Measurements from ENCODE around the gene PHACTR3.

The PHACTR3 gene

DNA sequence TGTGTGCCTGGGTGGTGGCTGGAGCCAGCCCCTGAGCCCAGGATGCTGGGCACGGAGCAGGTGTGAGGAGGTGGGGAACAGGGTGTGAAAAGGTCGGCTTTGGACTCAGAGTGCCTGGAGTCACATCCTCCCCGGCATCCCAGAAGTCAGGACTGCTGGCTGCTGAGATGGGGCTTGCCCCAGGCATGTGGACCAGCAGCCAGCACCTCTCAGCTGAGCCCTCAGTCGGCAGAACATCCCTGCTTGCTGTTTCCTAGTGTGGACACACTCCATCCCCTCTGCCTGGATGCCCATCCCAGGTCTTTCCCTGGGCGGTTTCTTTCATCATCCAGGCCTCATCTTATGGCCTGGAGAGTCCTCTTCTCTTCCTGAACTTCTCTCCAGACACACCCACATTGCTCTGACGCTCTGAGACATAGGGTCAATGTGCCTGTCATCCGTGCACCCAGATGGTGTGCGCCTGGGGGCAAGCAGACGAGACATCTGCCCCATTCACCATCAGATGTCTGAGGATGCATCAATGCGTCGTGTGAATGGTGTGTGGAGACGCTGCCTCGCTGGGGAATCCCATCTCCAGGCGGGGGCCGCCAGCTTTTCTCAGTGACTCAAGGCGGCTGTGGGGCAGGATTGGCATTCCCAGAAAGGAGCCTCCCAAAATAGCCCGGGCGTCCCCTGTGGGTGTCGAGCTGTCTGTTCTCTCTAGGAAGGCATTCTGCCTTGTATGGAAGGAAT, 224.9 kb downstream of the PHACTR3 start:
- Histone ChIP-seq H2AFZ (no peak overlapping the region), H3K9me3 (ENCODE audit: control insufficient read depth, low read length) (no peaks in the 10 kb centered on the region), H3K4me2 (ENCODE audit: low read length) (no peak overlapping the region), H3K4me3 (ENCODE audit: low read depth, low read length) (no peak overlapping the region), H3K79me2 (no peaks in the 10 kb centered on the region), H3K36me3 (ENCODE audit: control insufficient read depth, insufficient read depth, low read length) (no peaks in the 10 kb centered on the region), H3K27ac (no peak overlapping the region), H3K27me3 (ENCODE audit: control insufficient read depth, insufficient read depth, low read length) (no peaks in the 10 kb centered on the region), H3K4me1 (no peaks in the 10 kb centered on the region), H3K9ac (no peak overlapping the region)
- TF ChIP-seq, protein P1, sequence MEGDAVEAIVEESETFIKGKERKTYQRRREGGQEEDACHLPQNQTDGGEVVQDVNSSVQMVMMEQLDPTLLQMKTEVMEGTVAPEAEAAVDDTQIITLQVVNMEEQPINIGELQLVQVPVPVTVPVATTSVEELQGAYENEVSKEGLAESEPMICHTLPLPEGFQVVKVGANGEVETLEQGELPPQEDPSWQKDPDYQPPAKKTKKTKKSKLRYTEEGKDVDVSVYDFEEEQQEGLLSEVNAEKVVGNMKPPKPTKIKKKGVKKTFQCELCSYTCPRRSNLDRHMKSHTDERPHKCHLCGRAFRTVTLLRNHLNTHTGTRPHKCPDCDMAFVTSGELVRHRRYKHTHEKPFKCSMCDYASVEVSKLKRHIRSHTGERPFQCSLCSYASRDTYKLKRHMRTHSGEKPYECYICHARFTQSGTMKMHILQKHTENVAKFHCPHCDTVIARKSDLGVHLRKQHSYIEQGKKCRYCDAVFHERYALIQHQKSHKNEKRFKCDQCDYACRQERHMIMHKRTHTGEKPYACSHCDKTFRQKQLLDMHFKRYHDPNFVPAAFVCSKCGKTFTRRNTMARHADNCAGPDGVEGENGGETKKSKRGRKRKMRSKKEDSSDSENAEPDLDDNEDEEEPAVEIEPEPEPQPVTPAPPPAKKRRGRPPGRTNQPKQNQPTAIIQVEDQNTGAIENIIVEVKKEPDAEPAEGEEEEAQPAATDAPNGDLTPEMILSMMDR (IDR thresholded peaks at IDR 0.05) = no peak

DNA sequence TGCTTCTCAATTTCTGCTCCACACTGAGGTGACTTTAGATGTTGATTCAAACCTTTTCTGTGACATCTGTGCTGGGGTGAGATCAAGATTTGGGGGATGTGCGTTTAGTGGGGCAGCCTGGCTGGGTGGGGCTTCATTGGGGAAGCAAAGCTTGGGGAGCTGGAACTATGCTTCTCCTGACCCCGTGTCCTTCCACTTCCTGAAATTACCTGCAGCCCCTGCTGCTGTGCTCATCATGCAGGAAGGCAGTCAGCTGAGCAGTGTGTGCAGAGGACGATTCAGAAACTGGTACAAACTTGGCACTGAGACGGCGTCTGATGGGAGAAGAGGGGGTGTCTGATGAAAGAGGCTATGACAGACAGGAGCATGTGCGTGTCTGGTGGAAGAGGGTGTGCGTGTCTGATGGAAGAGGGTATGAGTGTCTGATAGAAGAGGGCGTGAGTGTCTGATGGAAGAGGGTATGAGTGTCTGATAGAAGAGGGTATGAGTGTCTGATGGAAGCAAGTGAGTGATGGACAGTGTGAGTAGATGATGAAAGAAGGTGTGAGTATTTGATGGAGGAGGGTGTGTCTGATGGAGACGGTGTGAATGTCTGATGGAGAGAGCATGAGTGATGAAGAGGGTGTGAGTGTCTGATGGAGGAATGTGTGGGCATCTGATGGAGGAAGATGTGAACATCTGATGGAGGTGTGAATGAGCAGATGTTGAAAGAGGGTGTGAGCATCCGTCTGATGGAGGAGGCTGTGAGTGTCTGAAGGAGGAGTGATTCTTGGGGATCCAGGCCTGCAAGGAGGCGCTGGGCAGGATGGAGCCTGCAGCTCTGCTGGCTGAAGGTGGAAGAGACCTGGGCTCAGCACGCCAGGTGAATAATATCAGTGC, 225.7 kb downstream of the PHACTR3 start:
- Histone ChIP-seq H3K4me2 (ENCODE audit: low read length) (no peak overlapping the region), H3K27ac (no peak overlapping the region), H3K4me1 (no peaks in the 10 kb centered on the region), H3K79me2 (no peaks in the 10 kb centered on the region), H3K4me3 (ENCODE audit: low read depth, low read length) (no peak overlapping the region), H3K9ac (no peak overlapping the region), H3K36me3 (ENCODE audit: control insufficient read depth, insufficient read depth, low read length) (no peaks in the 10 kb centered on the region), H2AFZ (no peak overlapping the region), H3K27me3 (ENCODE audit: control insufficient read depth, insufficient read depth, low read length) (no peaks in the 10 kb centered on the region), H3K9me3 (ENCODE audit: control insufficient read depth, low read length) (no peaks in the 10 kb centered on the region)
- TF ChIP-seq, protein P1 (IDR thresholded peaks at IDR 0.05) = no peak

DNA sequence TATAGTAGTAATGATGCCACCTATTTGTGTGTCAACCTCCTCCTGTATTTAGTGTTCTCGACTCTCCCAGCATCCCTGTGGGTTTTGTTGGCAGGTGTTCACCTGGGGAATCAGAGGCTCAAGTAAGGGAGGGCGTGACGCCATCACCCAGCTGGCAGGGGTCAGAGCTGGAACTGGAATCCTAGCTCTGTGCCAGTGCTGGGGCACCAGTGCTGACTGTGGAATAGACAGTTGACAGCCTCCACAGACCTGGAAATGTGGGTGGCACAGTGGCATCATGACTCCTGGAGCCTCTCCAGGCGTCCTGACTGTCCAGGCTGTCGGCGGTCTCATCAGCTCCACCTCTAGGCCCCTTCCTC, 226.3 kb downstream of the PHACTR3 start:
- Histone ChIP-seq H3K79me2 (no peaks in the 10 kb centered on the region), H3K9me3 (ENCODE audit: control insufficient read depth, low read length) (no peaks in the 10 kb centered on the region), H3K4me3 (ENCODE audit: low read depth, low read length) (no peak overlapping the region), H3K9ac (no peak overlapping the region), H3K4me2 (ENCODE audit: low read length) (no peak overlapping the region), H3K36me3 (ENCODE audit: control insufficient read depth, insufficient read depth, low read length) (no peaks in the 10 kb centered on the region), H3K27ac (no peak overlapping the region), H2AFZ (no peak overlapping the region), H3K4me1 (no peaks in the 10 kb centered on the region), H3K27me3 (ENCODE audit: control insufficient read depth, insufficient read depth, low read length) (no peaks in the 10 kb centered on the region)
- TF ChIP-seq, protein P1 (IDR thresholded peaks at IDR 0.05) = no peak

DNA sequence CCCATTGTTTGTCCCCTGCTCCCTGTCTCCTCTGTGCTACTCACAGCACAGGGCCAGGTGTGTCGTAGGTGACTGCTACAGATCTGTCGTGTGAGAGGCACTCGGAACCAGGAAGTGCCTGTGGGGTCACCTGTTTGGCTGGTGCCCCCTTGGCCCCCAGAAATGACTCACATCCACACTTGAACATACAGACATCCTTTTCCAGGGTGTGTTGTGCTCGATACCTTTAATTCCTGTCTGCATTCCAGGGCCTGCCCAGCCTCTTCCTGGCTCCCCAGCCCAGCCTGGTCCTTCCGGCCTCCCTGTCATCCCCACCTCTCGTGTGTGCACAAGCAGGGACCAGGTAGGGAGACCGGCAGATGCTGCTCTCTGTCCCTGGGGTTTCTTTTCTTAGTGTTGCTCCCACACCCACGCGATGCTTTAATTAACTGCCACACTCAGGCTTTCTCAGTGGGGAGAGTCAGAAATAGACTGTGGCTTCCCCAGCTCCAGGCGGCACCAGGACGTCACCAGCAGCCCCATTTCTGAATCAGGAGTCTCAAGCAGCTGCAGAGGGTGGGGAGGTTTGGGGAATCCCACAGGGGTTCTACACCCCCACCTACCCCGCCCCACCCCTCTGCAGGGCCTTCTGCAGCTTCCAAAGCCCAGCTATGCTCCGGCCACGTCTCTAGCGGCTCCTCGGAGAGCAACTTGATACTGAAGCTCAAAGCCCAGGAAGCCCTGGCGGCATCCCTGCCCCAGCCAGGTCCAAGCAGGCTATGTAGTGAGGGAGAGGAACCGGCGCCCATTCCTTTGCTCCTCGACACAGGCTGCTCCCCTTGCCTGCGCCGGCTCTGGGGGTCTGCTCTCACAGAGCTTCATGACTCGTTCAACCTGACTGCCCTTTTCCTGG, 226.9 kb downstream of the PHACTR3 start:
- H3K4me3 ChIP-seq (ENCODE audit: low read depth, low read length) = no peak overlapping the region
- peaks cover 4% of the 10 kb centered on the region for H3K4me1 ChIP-seq
- H3K27me3 ChIP-seq (ENCODE audit: control insufficient read depth, insufficient read depth, low read length) = no peaks in the 10 kb centered on the region
- H2AFZ ChIP-seq = no peak overlapping the region
- H3K79me2 ChIP-seq = no peaks in the 10 kb centered on the region
- no peaks in the 10 kb centered on the region for H3K36me3 ChIP-seq (ENCODE audit: control insufficient read depth, insufficient read depth, low read length)
- no peak overlapping the region for H3K4me2 ChIP-seq (ENCODE audit: low read length)
- no peak overlapping the region for H3K9ac ChIP-seq
- no peak overlapping the region for H3K27ac ChIP-seq
- TF ChIP-seq, protein P1 (IDR thresholded peaks at IDR 0.05) = no peak
- H3K9me3 ChIP-seq (ENCODE audit: control insufficient read depth, low read length) = no peaks in the 10 kb centered on the region

All from parathyroid adenoma (tissue), 2 donors.